Sigmoid colon (tissue), 4 donors: ENCODE results near the gene GPLD1.

Experiments used
- EP300 ChIP-seq, 4 donors: sonication (generic); formaldehyde crosslinking; IDR thresholded peaks; one replicate each; pipeline ENCODE4 v1.6.1; 2017; ENCODE audit warnings: antibody characterized with exemption in 4 of 4
- POLR2A ChIP-seq, 2 donors: fragments of 450-650 bp; IDR thresholded peaks; one replicate each; pipeline ENCODE4 v1.6.1; 2016; ENCODE audit warnings: antibody characterized with exemption in 2 of 2, mild to moderate bottlenecking in 2 of 2, moderate library complexity in 2 of 2
- POLR2AphosphoS5 ChIP-seq, 4 donors: sonication (generic); formaldehyde crosslinking; IDR thresholded peaks; one replicate each; pipeline ENCODE4 v1.6.1; 2017; ENCODE audit warnings: antibody characterized with exemption in 4 of 4
- TF ChIP-seq, protein P1 (sequence below), 4 experiments: fragments of 450-650 bp in 3 of 4; fragments of 200-600 bp in 1 of 4; IDR thresholded peaks; one replicate each; pipeline ENCODE4 v1.5.1; 2016 to 2019; ENCODE audit warnings: antibody characterized with exemption in 4 of 4, mild to moderate bottlenecking in 3 of 4, moderate library complexity in 2 of 4

DNA sequence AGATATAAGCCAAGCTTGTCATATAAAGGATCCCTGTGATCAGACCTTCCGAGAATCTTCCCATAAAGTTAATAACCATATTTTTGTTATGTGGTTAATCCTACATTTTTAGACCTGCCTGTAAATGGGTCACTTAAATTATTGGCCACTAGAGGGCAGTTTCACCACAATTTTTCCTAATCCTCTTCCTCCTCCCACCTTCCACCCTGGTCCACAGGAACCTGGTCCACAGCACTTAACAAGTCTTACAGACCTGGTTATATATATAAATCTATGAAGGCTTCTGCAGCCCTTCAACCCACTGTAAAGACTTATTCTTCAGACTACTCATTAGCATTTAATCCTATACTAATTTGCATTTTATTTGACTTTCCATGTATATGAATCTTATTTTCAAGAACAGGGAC, 58.3 kb downstream of the GPLD1 start:
- no peak for TF ChIP-seq POLR2A (IDR thresholded peaks at IDR 0.05)
- TF ChIP-seq, protein P1, sequence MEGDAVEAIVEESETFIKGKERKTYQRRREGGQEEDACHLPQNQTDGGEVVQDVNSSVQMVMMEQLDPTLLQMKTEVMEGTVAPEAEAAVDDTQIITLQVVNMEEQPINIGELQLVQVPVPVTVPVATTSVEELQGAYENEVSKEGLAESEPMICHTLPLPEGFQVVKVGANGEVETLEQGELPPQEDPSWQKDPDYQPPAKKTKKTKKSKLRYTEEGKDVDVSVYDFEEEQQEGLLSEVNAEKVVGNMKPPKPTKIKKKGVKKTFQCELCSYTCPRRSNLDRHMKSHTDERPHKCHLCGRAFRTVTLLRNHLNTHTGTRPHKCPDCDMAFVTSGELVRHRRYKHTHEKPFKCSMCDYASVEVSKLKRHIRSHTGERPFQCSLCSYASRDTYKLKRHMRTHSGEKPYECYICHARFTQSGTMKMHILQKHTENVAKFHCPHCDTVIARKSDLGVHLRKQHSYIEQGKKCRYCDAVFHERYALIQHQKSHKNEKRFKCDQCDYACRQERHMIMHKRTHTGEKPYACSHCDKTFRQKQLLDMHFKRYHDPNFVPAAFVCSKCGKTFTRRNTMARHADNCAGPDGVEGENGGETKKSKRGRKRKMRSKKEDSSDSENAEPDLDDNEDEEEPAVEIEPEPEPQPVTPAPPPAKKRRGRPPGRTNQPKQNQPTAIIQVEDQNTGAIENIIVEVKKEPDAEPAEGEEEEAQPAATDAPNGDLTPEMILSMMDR (IDR thresholded peaks at IDR 0.05): peak in 3 of 4 experiments; percentile 43 to 67 (median 61)
- TF ChIP-seq POLR2AphosphoS5 (IDR thresholded peaks at IDR 0.05): no peak
- TF ChIP-seq EP300 (IDR thresholded peaks at IDR 0.05): no peak
